Hematopoietic multipotent progenitor cell (in vitro differentiated cells): ENCODE results near the gene TYW5. TPM values are rescaled to one million over a fixed set of nuclear protein-coding genes. Genes with fewer than 3 reads are reported as not detected.

Experiments used
- DNase-seq, 3 donors: peaks; one replicate each; pipeline ENCODE4 v3.0.0-alpha.2; 2011 to 2015; ENCODE audit warnings: low read depth in 2 of 3, low spot score in 2 of 3
- total RNA-seq: library from RNA; depleted of rRNA; stranded (reverse); fragments of >200 nt; gene quantifications from one replicate; pipeline ENCODE4 v1.2.3, GENCODE V29; 2012

The TYW5 gene
- total RNA-seq, 1 donor: 3.8 TPM

DNA sequence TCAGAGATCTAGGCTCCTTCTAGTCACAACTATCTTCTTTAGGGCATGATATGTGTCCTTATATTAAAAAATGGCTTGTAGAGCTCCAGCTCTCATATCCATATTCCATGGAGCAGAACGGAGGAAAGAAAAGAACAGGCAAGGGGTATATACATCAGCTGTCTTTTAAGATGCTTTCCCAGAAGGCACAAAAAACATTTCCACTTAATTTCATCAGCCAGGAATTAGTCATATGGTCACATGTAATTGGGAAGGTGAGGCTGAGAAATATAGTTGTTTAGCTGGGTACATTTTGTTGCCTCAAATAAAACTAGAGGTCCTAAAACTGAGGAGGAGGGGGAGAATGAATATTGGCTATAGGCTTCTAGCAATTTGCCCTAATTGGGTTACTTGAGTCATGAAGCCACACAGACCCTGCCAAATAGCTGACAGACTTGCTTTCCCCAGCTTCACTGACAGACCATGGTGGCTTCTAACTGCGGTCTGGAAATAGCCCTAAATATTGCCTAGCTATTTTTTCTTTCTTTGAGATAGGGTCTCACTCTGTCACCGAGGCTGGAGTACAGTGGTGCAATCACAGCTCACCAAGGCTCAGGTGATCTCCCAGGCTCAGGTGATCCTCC, 20.1 kb upstream of the TYW5 start:
- DNase-seq: no peak

DNA sequence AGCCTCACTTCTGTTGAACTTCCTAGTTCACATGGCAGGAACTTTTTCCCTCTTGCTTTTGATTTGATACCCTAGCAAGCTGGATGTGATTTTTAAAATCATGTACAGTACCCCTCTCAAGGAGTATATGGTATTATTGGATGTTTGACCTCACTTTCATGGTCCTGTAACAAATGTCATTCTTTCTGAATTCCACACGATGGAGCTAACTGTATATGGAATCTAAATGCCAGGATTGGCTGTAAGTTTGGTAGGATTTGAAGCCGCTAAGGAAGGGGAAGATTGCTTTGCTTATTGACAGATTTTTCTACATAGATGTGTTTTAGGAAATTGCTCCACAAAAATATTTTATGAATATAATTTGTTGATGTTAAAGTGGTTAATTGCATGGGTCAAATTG, 18.4 kb upstream of the TYW5 start:
- peak in 2 of 3 donors; percentile 18 to 44 for DNase-seq

- no peak for DNase-seq
Measured at GRCh38 chr2:199972088-199972626, 16.9 kb upstream of the TYW5 start.

GRCh38 chr2:199968126-199968525, 12.8 kb upstream of the TYW5 start:
- no peak for DNase-seq

DNA sequence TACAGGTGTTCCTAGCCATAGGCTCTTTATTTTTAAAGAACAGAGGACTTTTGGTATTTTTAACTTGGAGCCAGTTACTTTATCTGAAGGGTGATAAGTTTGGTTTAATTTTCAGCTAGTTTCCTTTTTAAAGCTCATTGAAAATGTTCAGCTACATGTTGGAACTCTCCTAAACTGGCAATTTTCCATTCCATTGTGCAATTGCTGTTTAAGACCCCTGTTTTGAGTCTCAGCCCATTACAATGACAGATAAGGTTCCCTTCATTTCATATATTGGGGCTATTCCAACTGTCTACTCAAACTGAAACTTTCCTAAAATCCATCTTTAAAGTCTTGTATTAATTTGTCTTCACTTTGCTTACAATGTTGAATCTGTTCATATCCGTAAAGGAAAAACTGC, 11.7 kb upstream of the TYW5 start:
- DNase-seq: no peak

DNA sequence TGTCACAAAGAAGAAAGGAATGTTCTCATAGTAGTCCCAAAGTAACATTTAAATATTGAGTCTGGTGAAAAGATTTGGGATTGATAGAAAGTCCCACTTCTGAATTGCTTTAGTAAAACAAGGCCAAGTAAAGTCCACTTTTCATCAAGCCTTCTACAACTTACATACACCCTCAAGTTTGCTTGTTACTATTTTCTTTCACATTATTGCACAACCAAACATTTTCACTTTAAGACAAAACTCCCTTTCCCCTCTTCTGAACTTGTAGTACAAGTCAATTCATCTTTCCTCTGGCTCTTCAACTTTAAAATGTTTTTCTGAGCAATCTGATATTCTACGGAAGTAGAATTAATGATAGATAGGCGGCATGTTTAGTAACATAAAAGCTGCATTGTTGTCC, 11.1 kb upstream of the TYW5 start:
- DNase-seq: no peak

GRCh38 chr2:199962203-199962602, 6.9 kb upstream of the TYW5 start:
- no peak for DNase-seq

DNA sequence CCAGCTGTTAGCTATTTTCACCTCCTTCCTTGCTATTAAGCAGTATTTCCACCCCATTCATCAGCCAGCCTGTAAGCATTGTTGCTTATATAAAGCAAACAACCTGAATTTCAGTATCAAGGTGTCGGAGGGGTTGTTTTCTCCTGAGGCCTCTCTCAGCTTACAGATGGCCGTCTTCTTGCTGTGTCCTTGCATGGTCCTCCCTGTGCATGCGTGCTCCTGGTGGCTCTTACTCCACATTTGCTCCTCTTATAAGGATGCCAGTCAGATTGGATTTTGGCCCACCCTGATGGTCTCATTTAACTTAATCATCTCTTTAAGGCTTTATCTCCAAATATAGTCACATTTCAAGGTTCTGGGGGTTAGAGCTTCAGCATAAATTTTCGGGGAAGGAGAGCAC, 2.7 kb upstream of the TYW5 start:
- no peak for DNase-seq

GRCh38 chr2:199956062-199956380, 730 bp upstream of the TYW5 start:
- peak in 1 of 3 donors; percentile 2 for DNase-seq

DNA sequence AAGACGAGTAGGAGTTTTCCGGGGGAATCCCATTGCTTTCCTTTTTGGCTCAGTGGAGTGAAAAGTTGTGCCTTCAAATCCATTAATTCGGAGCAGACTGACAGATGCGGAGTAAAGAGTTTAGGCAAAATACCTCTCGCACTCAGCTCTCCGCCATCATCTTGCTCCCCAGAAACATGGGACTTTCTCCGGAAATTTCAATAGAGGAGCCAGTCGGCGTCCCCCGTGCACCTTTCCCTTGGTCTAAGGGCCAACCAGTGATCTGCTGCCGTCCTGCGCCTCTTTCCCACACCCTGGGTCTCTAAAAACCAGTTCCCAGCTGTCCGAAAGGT, 318 bp downstream of the TYW5 start:
- peak in 1 of 3 donors; percentile 64 for DNase-seq

DNA sequence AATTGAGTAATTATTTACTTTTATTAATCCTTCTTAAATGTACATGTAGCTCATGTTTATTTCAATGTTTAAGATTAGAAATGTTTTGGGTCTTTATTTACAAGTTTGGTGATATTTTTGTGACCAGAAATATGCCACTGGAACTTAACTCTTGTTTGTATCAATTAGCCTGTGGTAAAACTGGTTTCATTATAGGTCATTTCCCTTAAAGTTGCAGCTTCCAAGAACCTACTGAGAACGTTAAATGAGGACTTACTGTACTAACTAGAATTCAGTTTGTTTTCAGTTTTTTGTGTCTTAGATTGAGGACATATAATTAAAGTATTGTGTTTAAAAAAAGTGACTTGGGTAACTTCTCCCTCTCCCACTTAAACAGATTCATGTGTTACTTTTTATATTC, 4.3 kb downstream of the TYW5 start:
- no peak for DNase-seq

GRCh38 chr2:199950396-199950795, 4.9 kb downstream of the TYW5 start:
- no peak for DNase-seq

- no peak for DNase-seq
Measured at GRCh38 chr2:199946836-199947235, 8.5 kb downstream of the TYW5 start.

DNA sequence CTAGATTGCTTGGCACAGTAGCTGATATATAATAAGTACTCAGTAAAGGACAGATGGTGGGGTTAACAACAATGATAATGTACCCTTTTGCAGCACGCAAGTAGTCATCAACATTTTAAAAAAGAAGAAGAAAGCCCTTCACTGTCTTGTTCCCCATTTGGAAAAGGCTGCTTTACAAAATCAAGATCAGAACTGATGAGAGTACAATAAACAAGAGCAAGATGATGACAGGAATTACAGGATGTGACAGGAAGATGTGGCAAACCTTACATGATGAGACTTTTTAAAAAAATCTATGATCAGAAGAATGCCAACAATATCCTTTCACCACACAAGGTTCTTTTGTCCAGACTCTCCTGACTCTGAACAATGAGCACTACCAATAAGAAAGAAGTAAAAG, 9.1 kb downstream of the TYW5 start:
- no peak for DNase-seq

GRCh38 chr2:199943373-199943772, 11.9 kb downstream of the TYW5 start:
- DNase-seq: no peak

DNA sequence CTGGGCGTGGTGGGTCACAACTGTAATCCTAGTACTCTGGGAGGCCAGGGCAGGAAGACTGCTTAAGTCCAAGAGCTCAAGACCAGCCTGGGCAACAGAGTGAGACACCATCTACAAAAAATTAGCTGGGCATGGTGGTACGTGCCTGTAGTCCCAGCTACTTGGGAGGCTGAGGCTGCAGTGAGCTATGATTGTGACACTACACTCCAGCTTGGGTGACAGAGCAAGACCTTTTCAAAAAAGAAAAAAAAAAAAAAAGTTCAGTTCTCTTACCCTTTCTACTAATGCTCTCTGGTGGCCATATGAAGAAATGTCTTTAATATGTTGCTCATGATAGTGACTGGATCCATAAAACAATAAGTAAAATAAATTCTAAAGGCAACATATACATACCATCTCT, 14.9 kb downstream of the TYW5 start:
- DNase-seq: peak in 2 of 3 donors; percentile 20 to 66

DNA sequence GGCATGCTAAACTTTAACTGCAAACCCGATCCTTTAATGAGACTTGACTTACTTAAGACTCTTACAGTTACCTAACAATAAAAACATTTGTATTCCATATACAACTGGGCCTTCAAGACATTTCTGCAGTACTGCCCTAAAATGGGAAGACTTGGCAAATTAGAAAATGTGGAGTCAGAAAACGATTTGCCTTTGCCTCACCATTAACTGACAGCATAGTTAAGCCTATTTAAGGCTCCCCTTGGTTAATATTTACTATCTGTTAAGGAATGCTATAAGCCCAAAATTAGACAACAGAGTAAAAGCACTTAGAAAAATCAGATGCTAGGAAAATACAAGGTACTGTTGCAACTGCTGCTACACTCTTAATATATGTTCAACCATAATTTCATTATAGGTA, 18.7 kb downstream of the TYW5 start:
- DNase-seq: no peak

DNA sequence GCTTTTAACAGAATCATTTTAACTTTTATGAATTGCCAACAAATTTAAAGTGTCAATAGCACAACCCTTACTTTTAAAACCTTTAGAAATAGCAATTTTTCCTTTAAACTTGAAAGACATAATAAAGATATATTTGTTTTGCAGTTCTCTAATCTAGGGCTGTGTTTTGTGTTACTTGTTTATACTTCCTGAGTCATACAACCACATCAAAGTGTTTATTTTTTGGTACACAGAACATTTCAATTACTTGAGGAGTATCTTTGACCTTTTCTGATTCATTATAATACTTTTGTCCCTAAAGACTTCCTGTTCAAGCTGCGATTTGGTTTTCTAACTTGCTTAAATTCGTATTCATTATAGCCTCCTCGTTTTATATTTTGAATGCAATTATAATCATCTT, 21.8 kb downstream of the TYW5 start:
- DNase-seq: no peak

GRCh38 chr2:199932312-199932855, 22.9 kb downstream of the TYW5 start:
- DNase-seq: no peak

GRCh38 chr2:199929262-199929661, 26.0 kb downstream of the TYW5 start:
- no peak for DNase-seq

DNA sequence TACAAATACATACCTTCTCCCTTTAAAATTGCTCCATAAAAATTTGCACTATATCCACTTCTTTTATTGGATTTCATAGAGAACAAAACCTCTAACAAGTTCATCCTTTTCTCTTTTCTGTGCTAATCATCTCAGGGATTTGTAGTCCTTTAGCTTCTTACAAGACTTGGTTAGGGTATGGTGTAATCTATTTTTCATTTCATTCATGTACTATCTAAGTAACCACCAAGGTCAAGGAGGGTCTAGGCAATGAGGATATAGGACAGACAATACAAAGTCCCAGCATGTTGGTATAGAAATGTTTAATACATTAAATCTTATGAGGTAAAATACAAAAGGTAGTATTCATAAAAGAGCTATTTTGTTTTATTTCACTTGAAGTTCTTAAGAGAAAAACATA, 26.7 kb downstream of the TYW5 start:
- no peak for DNase-seq

DNA sequence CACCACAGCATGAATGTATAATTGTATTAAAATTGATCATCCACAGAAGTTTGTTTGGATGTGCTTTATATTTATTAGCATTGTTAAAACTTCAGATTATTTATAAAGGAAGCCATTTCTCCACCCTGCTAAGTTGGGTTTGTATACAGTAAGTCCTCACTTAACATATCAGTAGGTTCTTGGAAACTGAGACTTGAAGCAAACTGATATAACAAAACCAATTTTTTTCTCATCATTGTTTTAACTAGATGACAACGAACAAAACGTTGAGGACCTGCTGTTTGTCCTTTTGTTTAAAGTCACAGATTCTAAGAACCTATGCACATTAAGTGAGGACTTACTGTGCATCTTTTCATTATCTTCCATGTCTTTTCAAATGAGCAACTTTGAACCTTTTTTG, 27.1 kb downstream of the TYW5 start:
- no peak for DNase-seq

DNA sequence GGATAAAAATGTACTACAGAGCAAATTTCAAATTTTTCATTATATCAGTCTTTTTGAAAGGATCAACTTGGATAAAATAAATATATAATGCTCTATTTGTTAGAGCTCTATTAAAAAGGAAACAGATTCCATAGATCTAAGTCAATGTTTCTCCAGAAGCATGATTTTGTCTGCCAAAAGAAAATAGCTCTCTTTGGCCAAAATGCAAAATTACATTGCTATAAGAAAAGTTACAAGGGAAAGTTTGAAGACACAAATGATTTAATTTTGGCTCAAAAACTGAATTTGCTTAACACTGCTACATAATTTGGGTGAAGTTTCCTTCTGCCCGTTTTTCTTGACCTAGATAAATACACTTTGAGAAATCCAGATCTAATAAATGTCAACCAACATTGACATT, 28.5 kb downstream of the TYW5 start:
- DNase-seq: no peak
